HG03135 (cell line): Measurements from ENCODE around the gene GPR137B.
"Not testable (repeated sequence)": the region's sequence is repeated elsewhere in the genome, so short reads cannot be mapped to it uniquely, and the experiment has no call there.

Experiments used
- ATAC-seq: cut with Tn5 transposase; IDR thresholded peaks from one replicate; pipeline ENCODE4 v1.9.1; 2021; ENCODE audit warnings: mild to moderate bottlenecking, moderate library complexity; ENCODE audit not compliant: unreplicated experiment

GPR137B gene

DNA sequence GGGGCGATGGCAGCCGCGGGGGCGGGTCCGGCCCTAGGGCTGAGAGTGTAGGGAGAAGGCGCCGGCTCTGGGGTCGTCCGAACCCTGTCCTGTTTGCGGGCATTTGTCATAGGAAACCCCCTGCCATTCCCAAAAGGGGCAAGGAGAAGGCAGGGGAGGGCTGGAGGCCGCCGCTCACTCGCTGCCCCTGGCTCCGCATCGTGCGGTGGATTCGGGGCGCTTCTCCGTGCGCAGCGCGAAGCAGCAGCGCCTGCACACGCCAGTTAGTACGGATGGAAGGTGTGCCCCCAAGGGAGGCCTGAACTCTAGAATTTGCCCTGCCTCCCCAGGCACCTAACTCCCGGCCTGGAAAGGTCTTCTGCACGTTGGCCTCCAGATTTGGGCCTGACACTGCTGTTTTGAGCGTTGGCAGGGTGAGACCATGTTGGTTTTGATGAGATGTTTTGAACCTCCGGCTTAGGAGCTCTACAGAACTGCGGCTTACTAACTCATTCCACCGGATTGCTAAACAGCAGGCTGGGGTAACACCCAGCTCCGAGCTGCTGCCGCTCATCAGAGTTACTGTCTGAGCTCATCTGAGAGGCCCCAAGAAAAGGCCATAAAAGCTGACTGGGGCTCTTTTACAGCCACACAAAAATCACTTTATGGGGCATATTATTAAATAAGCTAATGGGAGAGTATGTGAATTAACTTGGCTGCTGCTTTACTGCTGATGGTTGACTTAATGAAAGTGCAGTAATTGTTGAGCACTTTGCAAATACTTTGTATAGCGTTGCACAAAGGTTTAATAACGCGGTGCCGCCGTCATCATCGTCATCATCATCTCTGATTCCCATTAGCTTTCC lies 987 bp downstream of the GPR137B start:
- ATAC-seq: peak; percentile 23

DNA sequence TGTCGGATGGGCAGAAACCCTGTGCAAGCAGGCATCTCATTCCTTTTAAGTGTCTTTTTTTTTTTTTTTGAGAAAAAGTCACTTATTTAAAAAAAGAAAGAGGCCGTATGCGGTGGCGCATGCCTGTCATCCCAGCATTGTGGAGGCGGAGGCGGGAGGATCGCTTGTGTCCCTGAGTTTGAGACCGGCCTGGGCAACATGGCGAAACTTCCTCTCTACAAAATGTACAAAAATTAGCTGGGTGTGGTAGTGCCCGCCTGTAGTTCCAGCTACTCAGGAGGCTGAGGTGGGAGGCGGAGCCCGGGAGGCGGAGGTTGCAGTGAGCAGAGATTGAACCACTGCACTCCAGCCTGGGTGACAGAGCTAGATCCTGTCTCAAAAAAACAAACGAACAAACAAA lies 1.7 kb downstream of the GPR137B start:
- no peak for ATAC-seq

DNA sequence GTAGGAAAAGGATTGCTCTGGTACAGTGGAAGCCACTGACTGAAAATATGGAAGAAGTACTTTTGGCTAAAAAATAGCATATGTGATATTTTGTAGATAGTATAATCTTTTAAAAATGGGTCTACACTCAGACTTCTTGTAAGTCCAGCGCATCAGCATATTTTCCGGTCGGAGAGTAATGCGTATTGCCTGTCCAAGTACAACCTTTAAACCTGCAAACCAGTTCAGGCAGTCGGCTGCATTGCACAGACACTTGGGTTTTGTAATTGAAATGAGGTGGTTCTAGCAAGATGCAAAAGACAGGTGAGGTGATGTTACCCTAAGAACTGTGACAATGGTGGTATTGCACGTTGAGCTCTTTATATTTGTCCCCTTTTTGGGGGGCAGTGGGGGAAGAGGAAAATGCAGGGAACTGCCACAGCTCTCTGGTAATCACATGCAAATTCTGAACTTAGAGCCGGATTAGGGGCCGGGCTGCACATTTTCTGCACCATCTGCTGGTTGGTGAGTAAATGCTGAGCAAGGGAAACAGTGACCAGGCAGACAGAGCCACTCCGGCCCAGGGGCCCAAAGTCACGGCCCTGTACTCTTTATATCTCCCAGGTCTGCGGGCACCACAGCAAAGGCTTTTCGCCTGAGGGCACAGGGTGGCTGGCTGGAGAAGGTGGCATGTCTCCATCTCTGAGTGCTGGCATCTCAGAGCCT lies 2.3 kb downstream of the GPR137B start:
- ATAC-seq: no peak

DNA sequence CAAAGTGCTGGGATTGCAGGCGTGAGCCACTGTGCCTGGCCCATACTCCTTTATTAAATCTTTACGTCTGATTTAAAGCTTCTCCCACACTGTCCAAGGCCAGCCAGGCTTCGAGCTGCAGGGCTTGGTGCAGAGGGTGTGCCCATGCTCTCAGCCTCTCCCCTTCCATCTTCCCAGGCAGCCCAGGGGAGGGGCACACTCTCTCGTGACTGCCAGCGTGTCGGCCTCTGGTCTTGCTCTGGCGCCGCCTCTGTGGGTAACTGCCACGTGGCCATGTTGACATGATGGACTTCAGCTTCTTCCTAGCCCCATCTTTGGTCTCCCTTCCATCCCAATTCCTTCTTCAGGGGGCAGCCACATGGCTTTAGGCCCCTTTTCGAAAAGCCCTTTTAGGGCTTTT lies 4.7 kb downstream of the GPR137B start:
- ATAC-seq: no peak

DNA sequence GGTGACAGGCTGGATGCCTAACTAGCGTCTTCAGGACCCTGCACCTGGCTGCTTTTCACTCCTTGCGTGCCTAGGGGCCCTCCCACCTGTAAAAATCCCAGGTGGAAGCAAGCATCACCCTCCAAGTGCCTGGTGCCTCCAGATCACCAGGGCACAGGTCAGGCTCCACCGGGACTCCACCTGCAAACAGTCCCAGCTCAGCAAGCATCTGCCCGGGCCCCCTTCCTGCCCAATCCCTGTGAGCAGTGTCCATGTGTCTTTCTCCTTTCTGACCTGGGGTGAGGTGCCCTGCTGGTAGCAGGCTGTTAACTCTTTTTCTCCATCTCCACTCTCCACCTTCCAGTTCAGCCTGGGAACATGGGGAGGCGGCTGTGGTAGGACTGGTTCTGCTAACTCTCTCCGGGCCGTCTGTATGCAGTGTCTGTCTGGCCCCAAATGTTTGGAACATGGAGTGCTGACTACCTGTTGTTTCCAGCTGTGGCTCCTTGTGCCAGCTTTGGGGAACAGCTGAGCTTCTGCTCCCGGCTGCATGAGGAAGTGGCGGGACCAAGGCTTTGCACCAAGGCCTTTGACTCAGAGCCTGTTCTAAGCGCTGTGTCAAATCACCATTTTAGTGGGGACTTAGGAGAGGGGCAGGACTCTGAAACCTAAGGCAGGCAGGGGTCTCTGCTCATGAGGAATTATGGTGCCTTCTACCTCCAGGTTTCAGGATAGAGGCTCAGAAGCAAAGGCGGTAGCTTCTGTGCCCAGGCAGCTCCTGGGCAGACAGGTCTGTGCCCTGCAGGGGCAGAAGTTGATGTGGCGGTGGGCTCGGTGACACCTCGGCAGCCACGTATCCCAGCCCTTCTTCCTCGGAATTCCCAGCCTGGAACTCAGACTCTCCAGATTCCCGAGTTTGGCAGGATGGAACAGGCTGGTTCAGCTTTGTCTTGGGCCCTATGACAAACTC lies 5.5 kb downstream of the GPR137B start:
- no peak for ATAC-seq

DNA sequence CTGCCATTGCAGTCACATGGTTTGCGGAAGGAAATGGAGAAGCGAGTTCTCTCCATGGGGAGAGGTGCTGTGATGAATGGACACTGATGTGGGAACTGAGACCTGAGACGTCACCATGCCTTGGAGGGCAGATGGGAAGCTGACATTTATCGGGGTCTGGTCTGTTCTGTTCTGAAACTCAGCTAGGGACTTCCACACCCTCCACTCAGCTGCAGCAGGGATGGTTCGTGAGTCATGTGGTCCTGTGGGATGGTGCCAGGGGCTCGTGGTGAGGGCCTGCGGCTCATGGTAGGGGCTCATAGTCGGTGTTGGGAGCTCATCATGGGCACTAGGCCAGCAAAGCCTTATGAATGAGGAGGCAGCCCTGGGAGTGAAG lies 6.1 kb downstream of the GPR137B start:
- ATAC-seq: no peak

DNA sequence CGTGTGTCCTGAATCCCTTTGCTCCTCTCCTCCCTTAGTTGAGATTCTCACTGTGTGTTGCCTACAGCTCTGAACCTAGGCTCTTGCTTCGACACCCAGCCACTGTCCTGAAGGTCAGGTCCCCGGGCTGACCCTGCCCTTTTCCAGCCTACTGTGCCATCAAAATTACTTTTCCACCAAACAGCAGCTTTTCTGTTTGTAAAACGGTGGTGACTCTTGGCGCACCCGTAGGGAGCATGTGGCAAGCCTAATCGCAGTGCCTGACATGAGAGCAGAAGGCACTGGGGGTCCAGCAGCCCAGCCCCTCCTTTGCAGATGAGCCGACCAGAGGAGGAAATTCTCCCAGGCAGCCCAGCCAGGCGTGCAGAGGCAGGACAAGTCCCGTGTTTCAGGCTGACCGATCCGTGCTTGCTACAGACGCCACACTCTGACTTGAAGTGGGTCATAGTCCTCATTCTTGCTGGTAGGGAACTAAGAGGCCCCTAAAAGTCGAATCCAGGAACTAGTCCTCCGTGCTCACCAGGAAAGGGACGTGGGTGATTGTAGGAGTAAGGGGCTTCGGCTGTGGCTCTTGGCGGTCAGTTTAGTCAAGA lies 6.8 kb downstream of the GPR137B start:
- ATAC-seq: no peak

DNA sequence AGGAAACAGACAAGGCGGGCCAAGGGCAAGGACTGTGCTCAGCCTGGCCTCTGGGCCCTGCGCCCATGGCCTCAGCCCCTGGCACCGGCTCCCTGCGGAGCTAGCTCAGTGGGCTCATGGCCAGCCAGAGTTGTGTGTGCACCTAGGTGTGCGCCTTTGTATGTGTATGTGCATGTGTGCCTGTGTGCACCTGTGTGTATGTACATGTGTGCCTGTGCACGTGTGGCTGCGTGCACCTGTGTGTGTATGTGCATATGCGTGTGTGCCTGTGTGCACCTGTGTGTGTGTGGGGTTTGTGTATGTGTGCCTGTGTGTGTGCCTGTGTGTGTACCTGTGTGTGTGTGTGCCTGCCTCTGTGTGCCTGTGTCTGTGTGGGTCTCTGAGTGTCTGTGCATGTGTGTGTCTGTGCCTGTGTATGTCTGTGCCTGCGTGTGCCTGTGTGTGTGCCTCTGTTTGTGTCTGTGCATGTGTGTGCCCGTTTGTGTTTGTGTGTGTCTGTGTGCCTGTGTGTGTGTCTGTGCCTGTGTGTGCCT lies 7.4 kb downstream of the GPR137B start:
- ATAC-seq: no peak

DNA sequence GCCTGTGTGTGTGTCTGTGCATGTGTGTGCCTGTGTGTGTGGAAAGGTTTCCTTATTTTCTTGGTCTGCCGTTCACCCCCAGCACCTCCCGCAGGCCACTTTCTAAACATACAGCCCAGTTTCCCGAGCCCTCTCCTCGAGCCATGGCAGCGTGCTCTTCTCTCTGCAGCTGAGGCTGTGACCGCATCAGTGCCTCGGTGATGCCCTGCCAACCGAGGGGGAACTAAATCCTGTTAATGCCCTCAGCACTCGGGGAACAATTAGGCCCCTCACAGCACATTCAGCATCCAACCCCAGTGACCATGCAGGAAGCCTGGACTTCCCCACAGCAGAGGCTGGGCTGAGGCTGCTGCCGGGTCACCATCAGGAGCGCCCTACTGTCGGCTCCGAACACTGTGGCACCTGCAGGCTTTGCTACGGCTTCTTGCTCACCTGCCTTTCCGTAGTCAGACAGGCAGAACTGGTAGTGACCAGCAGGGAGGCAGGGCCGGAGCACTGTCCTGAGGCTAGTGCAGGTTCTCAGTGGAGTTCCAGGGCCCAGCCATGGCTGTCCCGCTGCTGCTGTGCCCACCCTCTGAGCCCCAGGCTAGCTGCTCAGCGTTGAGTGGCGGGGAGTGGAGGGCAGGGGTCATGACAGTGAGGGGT lies 8.1 kb downstream of the GPR137B start:
- no peak for ATAC-seq

DNA sequence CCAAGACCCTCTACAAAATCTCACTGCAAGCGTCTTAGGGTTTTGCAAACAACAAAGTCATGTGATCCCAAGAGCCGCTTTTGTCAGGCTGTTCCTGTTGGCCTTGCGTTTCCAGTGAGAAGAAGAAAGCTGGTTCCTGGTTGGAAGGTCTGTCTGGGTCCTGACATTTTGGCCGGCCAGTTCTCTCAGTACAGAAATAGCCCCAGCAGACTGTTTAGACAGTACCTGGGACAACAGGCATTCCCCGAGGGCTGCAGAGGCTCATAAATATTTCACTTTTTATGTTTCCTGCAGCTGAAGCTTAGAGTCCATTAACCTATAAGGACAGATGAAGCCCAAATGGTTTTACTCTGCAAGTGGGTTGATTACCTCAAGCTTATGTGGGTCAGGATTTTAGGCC lies 8.6 kb downstream of the GPR137B start:
- no peak for ATAC-seq

DNA sequence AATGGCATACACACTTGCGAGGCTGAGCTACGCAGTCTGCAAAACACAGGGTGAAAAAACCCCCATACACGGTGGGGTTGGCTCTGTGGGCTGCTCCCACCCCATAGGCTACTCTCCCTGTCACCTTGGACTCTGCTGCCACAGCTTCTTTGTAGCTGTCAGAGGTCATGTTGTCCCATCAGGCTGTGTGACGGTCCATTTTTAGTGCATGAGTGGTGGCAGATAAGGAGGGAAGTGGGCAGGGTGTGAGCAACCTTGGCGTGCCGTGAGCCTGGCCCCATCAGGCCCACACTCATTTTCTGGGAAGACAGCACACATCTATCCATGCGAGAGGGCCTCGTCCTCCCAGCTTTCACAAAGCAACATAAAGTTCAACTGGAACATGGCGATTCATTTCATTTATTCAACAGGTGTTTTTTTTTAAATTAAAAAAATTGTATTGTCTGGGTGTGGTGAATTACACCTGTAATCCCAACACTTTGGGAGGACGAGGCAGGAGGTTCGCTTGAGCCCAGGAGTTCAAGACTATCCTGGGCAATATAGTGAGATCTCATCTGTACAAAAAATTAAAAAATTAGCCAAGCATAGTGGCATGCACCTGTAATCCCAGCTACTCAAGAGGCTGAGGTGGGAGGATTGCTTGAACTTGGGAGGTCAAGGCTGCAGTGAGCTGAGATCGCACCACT lies 9.5 kb downstream of the GPR137B start:
- no peak for ATAC-seq

DNA sequence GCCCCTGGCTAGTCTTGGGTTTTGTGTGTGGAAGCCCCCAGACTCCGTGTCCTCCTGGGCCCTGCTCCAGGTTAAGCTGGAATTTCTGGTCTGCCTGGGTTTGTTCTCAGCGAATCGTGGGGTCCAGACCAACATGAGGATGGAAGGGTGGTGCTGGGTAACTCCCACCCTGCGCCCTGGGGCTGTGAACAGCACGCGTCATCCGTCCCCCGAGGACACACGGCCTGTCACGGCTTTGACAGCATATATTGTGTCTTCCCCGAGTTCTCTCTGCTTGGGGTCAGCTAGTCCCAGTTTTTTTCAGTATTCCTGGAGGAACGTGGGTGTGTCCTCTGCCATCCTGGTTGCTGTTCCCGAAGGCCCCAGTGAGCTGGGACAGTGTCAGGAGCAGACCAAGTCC lies 11.8 kb downstream of the GPR137B start:
- no peak for ATAC-seq

DNA sequence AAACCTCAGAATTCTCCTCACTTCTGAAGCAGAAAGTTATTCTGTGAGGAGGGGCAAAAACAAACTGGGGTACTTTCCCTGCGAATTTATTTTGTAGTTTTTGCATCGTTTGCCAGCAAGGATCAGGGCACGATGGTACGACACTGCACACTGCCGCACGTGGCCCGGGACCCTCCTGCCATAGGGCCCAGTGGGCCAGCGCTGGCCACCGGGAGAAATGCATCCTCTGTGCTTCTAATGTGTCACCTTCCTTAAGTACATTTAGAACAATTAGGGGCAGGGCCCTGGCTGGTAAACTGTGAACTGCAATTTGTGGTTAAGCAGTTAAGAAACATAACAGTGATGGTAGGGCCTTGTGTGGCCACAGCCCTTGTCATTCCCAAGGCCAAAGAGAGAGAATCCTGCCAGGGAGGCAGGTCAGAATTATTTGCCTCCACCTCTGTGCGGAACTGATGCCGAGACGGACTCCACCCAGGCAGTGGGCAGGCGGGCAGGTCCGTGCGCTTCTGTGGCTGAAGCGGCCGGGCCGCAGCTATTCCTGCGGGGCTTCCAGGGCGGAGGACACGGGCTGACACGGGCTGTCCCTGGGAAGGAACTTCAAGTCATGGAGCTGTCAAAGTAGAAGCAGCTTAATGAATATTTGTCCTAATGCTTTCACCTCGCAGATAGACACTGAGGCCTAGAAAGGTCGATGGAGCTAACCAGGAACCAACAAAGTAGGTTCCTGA lies 12.5 kb downstream of the GPR137B start:
- no peak for ATAC-seq

DNA sequence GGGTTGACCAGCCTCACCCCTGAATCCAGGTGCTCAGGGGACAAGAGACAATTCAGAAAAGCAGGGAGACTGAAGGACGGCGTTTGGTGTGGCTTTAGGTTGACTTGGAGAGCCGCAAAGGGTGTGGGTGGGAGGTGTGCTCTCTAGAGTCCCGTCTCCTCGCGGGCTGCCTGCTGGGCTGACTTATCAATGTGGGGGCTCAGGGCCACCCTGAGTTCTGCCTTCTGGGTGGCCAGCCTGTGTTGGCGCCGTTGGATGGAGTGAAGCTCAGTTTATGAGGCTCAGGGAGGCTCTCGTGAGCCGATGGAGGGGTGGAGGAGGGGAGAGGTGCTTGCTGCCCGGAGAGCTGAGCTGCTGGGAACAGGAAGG lies 13.0 kb downstream of the GPR137B start:
- ATAC-seq: no peak

DNA sequence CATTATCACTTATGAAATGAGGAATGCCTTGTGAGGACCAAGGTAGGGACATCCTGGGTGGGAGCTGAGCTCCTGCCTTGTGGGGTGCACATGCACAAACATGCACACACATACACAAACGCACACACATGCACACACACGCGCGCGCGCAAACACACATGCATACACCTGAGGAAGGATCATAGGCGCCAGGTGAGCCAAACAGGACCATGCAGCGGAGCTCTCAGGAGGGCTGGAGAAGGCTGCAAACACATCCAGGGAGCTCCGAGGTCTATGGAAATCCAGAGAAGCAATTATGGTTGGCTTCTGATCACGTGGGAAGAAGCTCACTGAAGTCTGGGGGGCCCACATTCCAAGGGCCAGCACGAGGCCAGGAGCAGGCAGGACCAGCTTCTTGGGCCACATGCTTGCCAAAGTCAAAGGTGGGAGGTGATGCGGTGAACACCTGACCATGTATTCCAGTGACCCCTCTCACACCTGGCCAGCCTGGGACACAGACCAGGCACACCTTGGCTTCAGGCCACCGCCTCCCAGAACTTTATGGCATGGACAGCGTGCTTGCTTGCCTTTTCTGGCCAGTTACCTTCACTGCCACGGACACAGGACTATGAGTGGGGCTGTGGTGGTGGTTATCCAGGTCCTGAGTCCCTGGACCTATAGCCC lies 13.6 kb downstream of the GPR137B start:
- ATAC-seq: no peak

DNA sequence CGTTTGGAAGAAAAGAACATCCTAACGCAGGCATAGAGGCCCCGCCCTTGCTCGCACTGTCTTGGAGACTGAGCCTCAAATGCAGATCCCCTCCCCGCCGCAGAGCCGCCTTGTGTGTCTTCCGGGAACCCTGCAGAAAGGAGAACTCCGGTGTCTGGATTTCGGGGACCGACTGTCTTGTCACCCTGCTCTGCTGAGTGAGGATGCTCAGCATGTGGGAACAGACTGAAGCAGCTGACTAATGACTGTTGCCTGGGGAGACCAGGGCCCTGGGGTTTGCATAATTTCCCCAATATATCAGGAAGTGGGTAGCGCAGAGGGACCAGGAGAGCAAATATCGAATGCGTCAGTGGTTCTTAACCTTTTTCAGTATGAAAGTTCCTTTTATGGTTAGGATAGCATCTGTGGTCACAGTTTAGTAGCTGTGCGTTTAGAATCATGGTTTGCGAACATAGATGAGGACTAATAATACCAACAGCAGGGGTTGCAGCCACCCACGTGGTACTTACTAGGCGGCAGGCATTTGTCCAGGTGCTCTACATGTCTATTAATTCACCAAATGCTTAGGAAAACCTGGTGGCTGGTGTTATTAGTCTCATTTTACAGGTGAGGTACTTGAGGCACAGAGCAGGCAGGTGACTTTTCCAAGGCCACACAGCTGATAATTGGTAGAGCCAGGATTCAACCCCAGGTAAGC lies 14.3 kb downstream of the GPR137B start:
- ATAC-seq: peak; percentile 86

DNA sequence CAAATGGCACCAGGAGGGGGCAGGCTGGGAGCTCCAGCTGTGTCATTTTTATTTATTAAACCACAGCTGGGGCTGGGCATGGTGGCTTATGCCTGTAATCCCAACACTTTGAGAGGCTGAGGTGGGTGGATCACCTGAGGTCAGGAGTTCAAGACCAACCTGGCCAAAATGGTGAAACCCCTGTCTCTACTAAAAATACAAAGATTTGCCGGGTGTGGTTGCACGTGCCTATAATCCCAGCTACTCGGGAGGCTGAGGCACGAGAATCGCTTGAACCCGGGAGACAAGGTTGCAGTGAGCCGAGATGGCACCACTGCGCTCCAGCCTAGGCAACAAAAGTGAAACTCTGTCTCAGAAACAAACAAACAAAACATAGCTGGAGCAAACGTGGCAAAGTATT lies 15.7 kb downstream of the GPR137B start:
- ATAC-seq: not testable (repeated sequence)

DNA sequence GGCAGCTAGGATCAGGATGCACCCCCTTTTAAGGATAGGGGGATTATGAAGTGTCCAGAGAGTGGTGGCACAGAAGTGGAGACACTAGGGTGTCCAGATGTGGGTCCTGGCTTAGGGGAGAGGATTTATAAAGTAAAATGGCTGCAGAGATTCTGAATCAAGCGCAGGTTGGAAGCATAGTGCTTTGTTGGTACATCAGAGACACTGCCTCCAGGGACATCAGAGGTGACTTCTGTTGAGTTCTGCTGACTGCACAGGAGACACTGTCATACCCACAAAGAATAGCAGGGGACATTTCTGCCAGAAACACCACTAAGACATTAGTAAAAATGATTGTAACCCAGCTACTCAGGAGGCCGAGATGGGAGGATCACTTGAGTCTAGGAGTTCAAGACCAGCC lies 16.4 kb downstream of the GPR137B start:
- no peak for ATAC-seq
